ENCODE results near the gene ANTXR2. TPM values are rescaled to one million over a fixed set of nuclear protein-coding genes. Genes with fewer than 3 reads are reported as not detected.

Gene ANTXR2
- total and polyA plus RNA-seq, 2 of the 13 experiments (the other 11 are each of a cell fraction or from before 2014, with no cell fraction given) = 4.6 to 14.5 TPM

GRCh38 chr4:79882806-79883205 is 190.2 kb downstream of the ANTXR2 start (continued):
- TF ChIP-seq ZNF609 (CRISPR knock-in tag; IDR thresholded peaks at IDR 0.05; ENCODE audit: borderline replicate concordance) (no peak), SP140L (CRISPR knock-in tag; IDR thresholded peaks at IDR 0.05; ENCODE audit: borderline replicate concordance) (no peak)

GRCh38 chr4:79881407-79881806 is 191.6 kb downstream of the ANTXR2 start:
- no peak for DNase-seq (ENCODE audit: low spot score)
- Histone ChIP-seq H3K27ac (ENCODE audit: extremely low read length, insufficient read depth, low read length) (no peak overlapping the region), H4K20me1 (ENCODE audit: insufficient read depth, low read length) (no peaks in the 10 kb centered on the region), H2AFZ (ENCODE audit: low read length) (no peak overlapping the region), H3K4me1 (ENCODE audit: insufficient read depth, low read length) (no peaks in the 10 kb centered on the region), H3K4me3 (replicated peaks in 1 of 3; ENCODE audit: insufficient read depth in 1 of 3, low read depth in 2 of 3, low read length in 3 of 3) (no peak overlapping the region), H3K4me2 (ENCODE audit: low read depth, low read length) (no peak overlapping the region), H3K9me3 (ENCODE audit: low read length) (no peaks in the 10 kb centered on the region), H3K79me2 (ENCODE audit: insufficient read depth, low read length) (no peaks in the 10 kb centered on the region), H3K36me3 (replicated peaks in 1 of 2; ENCODE audit: control insufficient read depth in 1 of 2, insufficient read depth in 2 of 2, low read length in 2 of 2) (no peaks in the 10 kb centered on the region), H3K27me3 (ENCODE audit: control insufficient read depth in 1 of 2, insufficient read depth in 2 of 2, low read length in 2 of 2) (no peaks in the 10 kb centered on the region; a peak in 1 of 5 replicates), H3K9ac (ENCODE audit: insufficient read depth, low read depth, low read length) (no peak overlapping the region)
- no peak for TF ChIP-seq ATF1 (CRISPR knock-in tag; IDR thresholded peaks at IDR 0.05)
- no peak for TF ChIP-seq SATB2 (CRISPR knock-in tag; IDR thresholded peaks at IDR 0.05)
- no peak for TF ChIP-seq MTERF4 (CRISPR knock-in tag; IDR thresholded peaks at IDR 0.05)
- TF ChIP-seq FOXK2 (IDR thresholded peaks at IDR 0.05) = no peak
- TF ChIP-seq MED8 (CRISPR knock-in tag; IDR thresholded peaks at IDR 0.05; ENCODE audit: insufficient replicate concordance) = no peak
- no peak for TF ChIP-seq CENPBD1 (CRISPR knock-in tag; IDR thresholded peaks at IDR 0.05; ENCODE audit: borderline replicate concordance, low read depth)
- no peak for TF ChIP-seq HIVEP1 (CRISPR knock-in tag; IDR thresholded peaks at IDR 0.05)
- no peak for TF ChIP-seq NFATC3 (CRISPR knock-in tag; IDR thresholded peaks at IDR 0.05)
- no peak for TF ChIP-seq STAT6 (CRISPR knock-in tag; IDR thresholded peaks at IDR 0.05; ENCODE audit: borderline replicate concordance)
- TF ChIP-seq ZNF354B (CRISPR knock-in tag; IDR thresholded peaks at IDR 0.05) = no peak
- no peak for TF ChIP-seq SOX13 (IDR thresholded peaks at IDR 0.05)
- TF ChIP-seq SOX13 (CRISPR knock-in tag; conservative IDR thresholded peaks at IDR 0.05 in 1 of 2, IDR thresholded peaks at IDR 0.05 in 1 of 2) = no peak
- no peak for TF ChIP-seq MAFF (IDR thresholded peaks at IDR 0.05; ENCODE audit: low read depth, low read length)
- intact Hi-C loops (cut with micrococcal nuclease; ENCODE audit: unreplicated experiment) (no loop called here), in situ Hi-C loops (cut with HindIII; ENCODE audit: extremely low pct_ligation_motif_present, low pct_unique_long_range_greater_than_20kb) (no loop called here)
- FAIRE-seq = no peak
- ATAC-seq = no peak
- BruUV-seq (replicated peaks) = no TSS peak
- POLR2A ChIA-PET = no interaction called here
- CTCF ChIA-PET (ENCODE audit: low intra/inter-chr PET ratio, low total read pairs) = no interaction called here

Measured in HepG2 (cell line).